Sigmoid colon (tissue), 4 donors: ENCODE data around the gene STK24.

Source experiments
- EP300 ChIP-seq, 4 donors: sonication (generic); formaldehyde crosslinking; IDR thresholded peaks; one replicate each; pipeline ENCODE4 v1.6.1; 2017; ENCODE audit warnings: antibody characterized with exemption in 4 of 4
- POLR2A ChIP-seq, 2 donors: fragments of 450-650 bp; IDR thresholded peaks; one replicate each; pipeline ENCODE4 v1.6.1; 2016; ENCODE audit warnings: antibody characterized with exemption in 2 of 2, mild to moderate bottlenecking in 2 of 2, moderate library complexity in 2 of 2
- POLR2AphosphoS5 ChIP-seq, 4 donors: sonication (generic); formaldehyde crosslinking; IDR thresholded peaks; one replicate each; pipeline ENCODE4 v1.6.1; 2017; ENCODE audit warnings: antibody characterized with exemption in 4 of 4
- TF ChIP-seq, protein P1 (sequence below), 4 experiments: fragments of 450-650 bp in 3 of 4; fragments of 200-600 bp in 1 of 4; IDR thresholded peaks; one replicate each; pipeline ENCODE4 v1.5.1; 2016 to 2019; ENCODE audit warnings: antibody characterized with exemption in 4 of 4, mild to moderate bottlenecking in 3 of 4, moderate library complexity in 2 of 4

DNA sequence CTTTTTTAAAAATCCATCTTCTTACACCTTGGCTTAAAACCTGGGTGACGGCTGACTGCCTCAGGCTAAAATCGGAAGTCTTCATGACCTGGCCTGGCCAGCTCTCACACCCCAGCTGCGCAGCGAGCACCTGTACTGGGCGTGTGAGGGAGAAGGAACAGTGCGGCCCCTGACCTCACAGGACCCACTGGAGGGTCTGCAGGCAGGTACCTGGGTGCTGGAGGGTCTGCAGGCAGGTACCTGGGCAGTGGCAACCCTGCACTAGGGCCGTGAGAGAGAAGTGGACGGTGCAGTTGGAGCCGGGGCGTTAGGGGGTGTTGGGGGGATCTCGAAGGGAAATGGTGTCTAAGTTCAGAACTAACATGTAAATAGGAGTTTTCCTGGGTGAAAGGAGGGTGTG lies 144.3 kb downstream of the STK24 start:
- TF ChIP-seq, protein P1, sequence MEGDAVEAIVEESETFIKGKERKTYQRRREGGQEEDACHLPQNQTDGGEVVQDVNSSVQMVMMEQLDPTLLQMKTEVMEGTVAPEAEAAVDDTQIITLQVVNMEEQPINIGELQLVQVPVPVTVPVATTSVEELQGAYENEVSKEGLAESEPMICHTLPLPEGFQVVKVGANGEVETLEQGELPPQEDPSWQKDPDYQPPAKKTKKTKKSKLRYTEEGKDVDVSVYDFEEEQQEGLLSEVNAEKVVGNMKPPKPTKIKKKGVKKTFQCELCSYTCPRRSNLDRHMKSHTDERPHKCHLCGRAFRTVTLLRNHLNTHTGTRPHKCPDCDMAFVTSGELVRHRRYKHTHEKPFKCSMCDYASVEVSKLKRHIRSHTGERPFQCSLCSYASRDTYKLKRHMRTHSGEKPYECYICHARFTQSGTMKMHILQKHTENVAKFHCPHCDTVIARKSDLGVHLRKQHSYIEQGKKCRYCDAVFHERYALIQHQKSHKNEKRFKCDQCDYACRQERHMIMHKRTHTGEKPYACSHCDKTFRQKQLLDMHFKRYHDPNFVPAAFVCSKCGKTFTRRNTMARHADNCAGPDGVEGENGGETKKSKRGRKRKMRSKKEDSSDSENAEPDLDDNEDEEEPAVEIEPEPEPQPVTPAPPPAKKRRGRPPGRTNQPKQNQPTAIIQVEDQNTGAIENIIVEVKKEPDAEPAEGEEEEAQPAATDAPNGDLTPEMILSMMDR (IDR thresholded peaks at IDR 0.05), result no peak
- no peak for TF ChIP-seq POLR2A (IDR thresholded peaks at IDR 0.05)
- no peak for TF ChIP-seq POLR2AphosphoS5 (IDR thresholded peaks at IDR 0.05)
- TF ChIP-seq EP300 (IDR thresholded peaks at IDR 0.05), result no peak
